C4-2B (cell line): ENCODE results near the gene H6PD.

Source experiments
- CTCF ChIP-seq: fragments of 450-650 bp; conservative IDR thresholded peaks from 2 replicates; pipeline ENCODE4 v1.5.1; 2017; ENCODE audit warnings: mild to moderate bottlenecking
- ZFX ChIP-seq: fragments of 450-650 bp; IDR thresholded peaks from 2 replicates; pipeline ENCODE4 v1.6.1; 2017

DNA sequence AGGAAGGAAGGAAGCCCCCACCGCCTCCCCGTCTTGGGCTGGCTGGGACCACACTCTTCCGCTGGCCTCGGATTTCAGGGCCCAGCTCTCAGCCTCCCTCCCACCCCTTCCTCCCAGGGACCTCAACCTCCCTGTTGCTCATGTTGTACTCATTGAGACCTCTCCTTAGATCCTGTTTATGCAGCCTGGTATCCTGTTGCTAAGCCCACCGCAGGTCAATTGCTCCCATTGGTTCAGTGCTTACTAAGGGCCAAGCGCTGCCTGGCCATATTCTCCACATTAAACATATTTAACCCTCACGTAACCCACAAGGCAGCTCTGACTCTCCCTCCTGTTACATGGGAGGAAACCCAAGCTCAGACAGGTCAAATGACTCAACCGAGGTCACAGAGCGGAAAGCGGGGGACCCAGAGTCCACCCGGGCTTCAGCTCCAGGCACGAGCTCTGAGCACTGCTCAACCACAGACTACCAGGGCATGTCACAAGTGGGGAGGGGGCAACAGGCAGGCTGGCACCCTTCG, 23.2 kb upstream of the H6PD start:
- TF ChIP-seq CTCF, result no peak
- no peak for TF ChIP-seq ZFX
